ENCODE data around the gene VIT.

GRCh38 chr2:36653155-36653554 is 43.4 kb upstream of the VIT start:
- TF ChIP-seq EZH2phosphoT487 (IDR thresholded peaks at IDR 0.05; ENCODE audit: low read depth, severe bottlenecking, unreplicated experiment) (no peak), EZH2 (IDR thresholded peaks at IDR 0.05; ENCODE audit: borderline replicate concordance) (no peak)
- TF ChIP-seq, protein P1, sequence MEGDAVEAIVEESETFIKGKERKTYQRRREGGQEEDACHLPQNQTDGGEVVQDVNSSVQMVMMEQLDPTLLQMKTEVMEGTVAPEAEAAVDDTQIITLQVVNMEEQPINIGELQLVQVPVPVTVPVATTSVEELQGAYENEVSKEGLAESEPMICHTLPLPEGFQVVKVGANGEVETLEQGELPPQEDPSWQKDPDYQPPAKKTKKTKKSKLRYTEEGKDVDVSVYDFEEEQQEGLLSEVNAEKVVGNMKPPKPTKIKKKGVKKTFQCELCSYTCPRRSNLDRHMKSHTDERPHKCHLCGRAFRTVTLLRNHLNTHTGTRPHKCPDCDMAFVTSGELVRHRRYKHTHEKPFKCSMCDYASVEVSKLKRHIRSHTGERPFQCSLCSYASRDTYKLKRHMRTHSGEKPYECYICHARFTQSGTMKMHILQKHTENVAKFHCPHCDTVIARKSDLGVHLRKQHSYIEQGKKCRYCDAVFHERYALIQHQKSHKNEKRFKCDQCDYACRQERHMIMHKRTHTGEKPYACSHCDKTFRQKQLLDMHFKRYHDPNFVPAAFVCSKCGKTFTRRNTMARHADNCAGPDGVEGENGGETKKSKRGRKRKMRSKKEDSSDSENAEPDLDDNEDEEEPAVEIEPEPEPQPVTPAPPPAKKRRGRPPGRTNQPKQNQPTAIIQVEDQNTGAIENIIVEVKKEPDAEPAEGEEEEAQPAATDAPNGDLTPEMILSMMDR (IDR thresholded peaks at IDR 0.05; ENCODE audit: poor library complexity): no peak

Measured in hepatocyte (in vitro differentiated cells).